HG03175 (cell line): ENCODE measurements around the gene GPC3.
"Not testable (repeated sequence)": the region's sequence is repeated elsewhere in the genome, so short reads cannot be mapped to it uniquely, and the experiment has no call there.

Experiments
- ATAC-seq: cut with Tn5 transposase; IDR thresholded peaks from one replicate; pipeline ENCODE4 v1.9.1; 2021; ENCODE audit warnings: mild to moderate bottlenecking, moderate library complexity; ENCODE audit not compliant: unreplicated experiment

The GPC3 gene

GRCh38 chrX:133621384-133621783 lies 364.0 kb downstream of the GPC3 start:
- ATAC-seq = not testable (repeated sequence)

GRCh38 chrX:133611676-133612075 lies 373.7 kb downstream of the GPC3 start:
- ATAC-seq = no peak

GRCh38 chrX:133610056-133610455 lies 375.3 kb downstream of the GPC3 start:
- no peak for ATAC-seq

GRCh38 chrX:133609166-133609565 lies 376.2 kb downstream of the GPC3 start:
- ATAC-seq = no peak

GRCh38 chrX:133608406-133608805 lies 377.0 kb downstream of the GPC3 start:
- no peak for ATAC-seq

- no peak for ATAC-seq
Observed at GRCh38 chrX:133607419-133608348, 377.7 kb downstream of the GPC3 start.

- no peak for ATAC-seq
Observed at GRCh38 chrX:133606990-133607389, 378.4 kb downstream of the GPC3 start.

GRCh38 chrX:133604801-133605200 lies 380.6 kb downstream of the GPC3 start:
- ATAC-seq = no peak

- no peak for ATAC-seq
Observed at GRCh38 chrX:133602881-133603280, 382.5 kb downstream of the GPC3 start.

GRCh38 chrX:133601116-133601515 lies 384.3 kb downstream of the GPC3 start:
- ATAC-seq = no peak

- ATAC-seq = no peak
Observed at GRCh38 chrX:133600536-133600935, 384.9 kb downstream of the GPC3 start.

GRCh38 chrX:133598601-133599335 lies 386.6 kb downstream of the GPC3 start:
- no peak for ATAC-seq

GRCh38 chrX:133594156-133594555 lies 391.2 kb downstream of the GPC3 start:
- no peak for ATAC-seq

- ATAC-seq = no peak
Observed at GRCh38 chrX:133593531-133593930, 391.9 kb downstream of the GPC3 start.

- ATAC-seq = no peak
Observed at GRCh38 chrX:133590703-133591505, 394.5 kb downstream of the GPC3 start.

- ATAC-seq = no peak
Observed at GRCh38 chrX:133588827-133589226, 396.6 kb downstream of the GPC3 start.

- ATAC-seq = no peak
Observed at GRCh38 chrX:133587818-133588217, 397.6 kb downstream of the GPC3 start.

- ATAC-seq = no peak
Observed at GRCh38 chrX:133587071-133587470, 398.3 kb downstream of the GPC3 start.

GRCh38 chrX:133586443-133586842 lies 399.0 kb downstream of the GPC3 start:
- ATAC-seq = no peak

- ATAC-seq = no peak
Observed at GRCh38 chrX:133583825-133584224, 401.6 kb downstream of the GPC3 start.

- ATAC-seq = no peak
Observed at GRCh38 chrX:133580625-133581024, 404.8 kb downstream of the GPC3 start.
